CD8-positive, alpha-beta memory T cell (primary cell): ENCODE measurements around the gene ARL6IP5. TPM values are rescaled to one million over a fixed set of nuclear protein-coding genes. Genes with fewer than 3 reads are reported as not detected.

Source experiments
- CTCF ChIA-PET: fragments of 350-600 bp; sonication (Branson Sonifier 250); formaldehyde crosslinking; loops from one replicate; lab custom pipeline; 2021; ENCODE audit warnings: antibody characterized with exemption; lab: Charles Lee
- POLR2A ChIA-PET: fragments of 350-600 bp; sonication (Branson Sonifier 250); formaldehyde crosslinking; loops from one replicate; lab custom pipeline; 2021; ENCODE audit warnings: antibody characterized with exemption; lab: Charles Lee
- DNase-seq, 5 donors: peaks; one replicate each; pipeline versions ENCODE4 v3.0.0 to v3.0.0-alpha.2; 2020 to 2022; ENCODE audit warnings: mixed read lengths in 1 of 5
- H3K27ac ChIP-seq: one replicate; pipeline ENCODE4 v1.7.0; 2013; ENCODE audit warnings: low read depth, mild to moderate bottlenecking, low read length, moderate library complexity
- H3K27me3 ChIP-seq: 2 replicates; pipeline ENCODE4 v1.7.0; 2013; ENCODE audit warnings: low read length, mild to moderate bottlenecking; ENCODE audit not compliant: insufficient read depth, poor library complexity, severe bottlenecking
- H3K36me3 ChIP-seq: 2 replicates; pipeline ENCODE4 v1.7.0; 2013; ENCODE audit warnings: mild to moderate bottlenecking, low read length, moderate library complexity; ENCODE audit not compliant: insufficient read depth
- H3K4me1 ChIP-seq: 2 replicates; pipeline ENCODE4 v1.7.0; 2013; ENCODE audit warnings: mild to moderate bottlenecking, low read length, moderate library complexity; ENCODE audit not compliant: insufficient read depth
- H3K4me3 ChIP-seq: 2 replicates; pipeline ENCODE4 v1.7.0; 2013; ENCODE audit warnings: mild to moderate bottlenecking, low read length
- H3K9me3 ChIP-seq: 2 replicates; pipeline ENCODE4 v1.7.0; 2013; ENCODE audit warnings: mild to moderate bottlenecking, low read length
- H3K27ac Mint-ChIP-seq, 8 donors: one replicate each; pipeline ENCODE4 v1.8.0; 2020 to 2021; ENCODE audit warnings: mixed read lengths in 8 of 8, mild to moderate bottlenecking in 6 of 8, inconsistent platforms in 3 of 8, moderate library complexity in 3 of 8
- H3K27me3 Mint-ChIP-seq, 2 donors: one replicate each; pipeline ENCODE4 v1.8.0; 2020 to 2021; ENCODE audit warnings: mixed read lengths in 2 of 2, mild to moderate bottlenecking in 1 of 2, moderate library complexity in 1 of 2
- H3K36me3 Mint-ChIP-seq, 3 donors: one replicate each; pipeline ENCODE4 v1.8.0; 2020 to 2021; ENCODE audit warnings: mixed read lengths in 3 of 3, inconsistent platforms in 1 of 3, mild to moderate bottlenecking in 1 of 3
- H3K4me1 Mint-ChIP-seq, 3 donors: one replicate each; pipeline ENCODE4 v1.8.0; 2020 to 2021; ENCODE audit warnings: mixed read lengths in 3 of 3, inconsistent platforms in 1 of 3, mild to moderate bottlenecking in 1 of 3
- H3K4me3 Mint-ChIP-seq, 7 donors: one replicate each; pipeline ENCODE4 v1.8.0; 2020 to 2021; ENCODE audit warnings: mixed read lengths in 7 of 7, mild to moderate bottlenecking in 6 of 7, moderate library complexity in 4 of 7, inconsistent platforms in 2 of 7
- H3K9me3 Mint-ChIP-seq, 5 donors: one replicate each; pipeline ENCODE4 v1.8.0; 2020 to 2022; ENCODE audit warnings: mixed read lengths in 5 of 5, mild to moderate bottlenecking in 3 of 5, moderate library complexity in 2 of 5, inconsistent platforms in 1 of 5
- polyA plus RNA-seq: library from polyadenylated mRNA; unstranded; fragments of 300-500 nt; fragmentation: Illumina TruSeq; gene quantifications from one replicate; pipeline ENCODE4 v1.2.3, GENCODE V29; 2021
- total RNA-seq, 2 experiments: library from RNA; stranded (reverse); gene quantifications; one replicate each; pipeline ENCODE4 v1.2.3, GENCODE V29; 2021

The ARL6IP5 gene
- total and polyA plus RNA-seq, 3 experiments from 2014 or later, result 121 to 425 (median 124) TPM

- Mint-ChIP-seq H3K36me3 (no peaks in the 10 kb centered on the region), H3K4me1 (no peaks in the 10 kb centered on the region), H3K27ac (no peak overlapping the region), H3K4me3 (no peak overlapping the region), H3K9me3 (no peaks in the 10 kb centered on the region), H3K27me3 (peaks cover 3 to 8% of the 10 kb centered on the region in 2 donors)
- POLR2A ChIA-PET, result no interaction called here
- Histone ChIP-seq H3K4me1 (no peaks in the 10 kb centered on the region), H3K4me3 (no peak overlapping the region), H3K36me3 (no peaks in the 10 kb centered on the region), H3K27me3 (no peaks in the 10 kb centered on the region), H3K9me3 (no peaks in the 10 kb centered on the region), H3K27ac (no peak overlapping the region)
- CTCF ChIA-PET, result interaction anchor here (1.4 kb wide), 1 partner anchor 23 kb away, joined by 4 read pairs; no protein-coding TSS in a partner anchor
- DNase-seq, result no peak
Measured at GRCh38 chr3:69143612-69144011, 58.9 kb downstream of the ARL6IP5 start.

GRCh38 chr3:69144631-69145245, 60.0 kb downstream of the ARL6IP5 start:
- Mint-ChIP-seq H3K9me3 (no peaks in the 10 kb centered on the region), H3K27ac (no peak overlapping the region), H3K4me1 (no peaks in the 10 kb centered on the region), H3K4me3 (no peak overlapping the region), H3K27me3 (peaks cover 1 to 3% of the 10 kb centered on the region in 2 donors), H3K36me3 (no peaks in the 10 kb centered on the region)
- ChIA-PET CTCF (interaction anchor here (0.9 to 1.4 kb wide), 3 partner anchors 14 to 24 kb away, joined by 3 to 4 read pairs (median 3); no protein-coding TSS in a partner anchor), POLR2A (no interaction called here)
- H3K4me3 ChIP-seq, result no peak overlapping the region
- H3K4me1 ChIP-seq, result no peaks in the 10 kb centered on the region
- no peaks in the 10 kb centered on the region for H3K9me3 ChIP-seq
- H3K36me3 ChIP-seq, result no peaks in the 10 kb centered on the region
- no peaks in the 10 kb centered on the region for H3K27me3 ChIP-seq
- H3K27ac ChIP-seq, result no peak overlapping the region
- DNase-seq, result no peak

DNA sequence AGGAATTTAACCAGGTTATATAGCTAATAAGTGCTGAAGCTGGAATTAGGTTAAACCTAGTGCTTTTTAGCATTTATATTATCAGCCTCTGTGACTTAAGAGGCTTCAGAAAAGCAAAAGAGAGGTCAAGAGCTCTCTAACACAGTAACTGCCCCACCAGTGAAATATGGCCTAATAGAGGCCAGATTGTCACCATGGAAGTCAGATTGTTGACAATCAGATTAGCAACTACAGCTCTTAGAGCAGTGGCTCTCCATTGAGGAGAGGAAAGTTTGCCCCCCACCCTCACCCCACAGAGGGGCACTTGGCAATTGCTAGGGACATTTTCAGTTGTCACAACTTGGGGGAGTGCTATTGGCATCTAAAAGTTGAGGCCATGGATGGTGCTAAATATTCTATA, 61.0 kb downstream of the ARL6IP5 start:
- Mint-ChIP-seq H3K27me3 (peaks cover 1 to 3% of the 10 kb centered on the region in 2 donors), H3K9me3 (no peaks in the 10 kb centered on the region), H3K4me1 (no peaks in the 10 kb centered on the region), H3K27ac (peak overlapping the region in 1 of 8 donors; percentile 22), H3K36me3 (no peaks in the 10 kb centered on the region), H3K4me3 (no peak overlapping the region)
- no peak for DNase-seq
- Histone ChIP-seq H3K4me1 (no peaks in the 10 kb centered on the region), H3K36me3 (no peaks in the 10 kb centered on the region), H3K4me3 (no peak overlapping the region), H3K27ac (no peak overlapping the region), H3K27me3 (no peaks in the 10 kb centered on the region), H3K9me3 (no peaks in the 10 kb centered on the region)
- POLR2A ChIA-PET, result no interaction called here
- CTCF ChIA-PET, result no interaction called here

GRCh38 chr3:69149586-69149985, 64.8 kb downstream of the ARL6IP5 start:
- no peaks in the 10 kb centered on the region for H3K9me3 Mint-ChIP-seq
- POLR2A ChIA-PET, result no interaction called here

More at GRCh38 chr3:69149586-69149985, 64.8 kb downstream of the ARL6IP5 start:
- CTCF ChIA-PET, result no interaction called here
- Mint-ChIP-seq H3K27ac (no peak overlapping the region), H3K27me3 (peaks cover 0 to 4% of the 10 kb centered on the region in 2 donors), H3K4me3 (no peak overlapping the region), H3K36me3 (no peaks in the 10 kb centered on the region), H3K4me1 (no peaks in the 10 kb centered on the region)
- H3K9me3 ChIP-seq, result no peaks in the 10 kb centered on the region
- no peaks in the 10 kb centered on the region for H3K4me1 ChIP-seq
- H3K36me3 ChIP-seq, result no peaks in the 10 kb centered on the region
- H3K4me3 ChIP-seq, result no peak overlapping the region
- H3K27ac ChIP-seq, result no peak overlapping the region
- no peak for DNase-seq
- H3K27me3 ChIP-seq, result no peaks in the 10 kb centered on the region

Other genes with a start within 250 kb of the ARL6IP5 start
- not detected for gene TAFA4, start 152.4 kb upstream of the ARL6IP5 start, total RNA-seq
- gene TAFA4, start 152.4 kb upstream of the ARL6IP5 start, polyA plus RNA-seq, result not detected
- 10 to 100 TPM; 19.7 TPM for gene EOGT, start 71.3 kb upstream of the ARL6IP5 start, total RNA-seq
- gene EOGT, start 71.3 kb upstream of the ARL6IP5 start, polyA plus RNA-seq, result 14.7 TPM
- gene TMF1, start 32.6 kb upstream of the ARL6IP5 start, total RNA-seq, result 10 to 100 TPM; 31.8 to 35.6 TPM
- 40.0 TPM for gene TMF1, start 32.6 kb upstream of the ARL6IP5 start, polyA plus RNA-seq
- gene UBA3, start 4.6 kb upstream of the ARL6IP5 start, total RNA-seq, result 10 to 100 TPM; 76.6 to 89.5 TPM
- gene UBA3, start 4.6 kb upstream of the ARL6IP5 start, polyA plus RNA-seq, result 42.6 TPM
- not detected for gene LMOD3, start 37.7 kb downstream of the ARL6IP5 start, total RNA-seq
- 0.14 TPM for gene LMOD3, start 37.7 kb downstream of the ARL6IP5 start, polyA plus RNA-seq